Measurements from ENCODE around the gene CCK. TPM values are rescaled to one million over a fixed set of nuclear protein-coding genes. Genes with fewer than 3 reads are reported as not detected.
A peak's percentile ranks its signal among the peaks of the same experiment; 100 is the strongest.

Gene CCK
- total RNA-seq, 3 donors from 2014 or later (not counting 1 experiment from before 2014, with no cell fraction given) = 0.54 TPM; not detected in 2

DNA sequence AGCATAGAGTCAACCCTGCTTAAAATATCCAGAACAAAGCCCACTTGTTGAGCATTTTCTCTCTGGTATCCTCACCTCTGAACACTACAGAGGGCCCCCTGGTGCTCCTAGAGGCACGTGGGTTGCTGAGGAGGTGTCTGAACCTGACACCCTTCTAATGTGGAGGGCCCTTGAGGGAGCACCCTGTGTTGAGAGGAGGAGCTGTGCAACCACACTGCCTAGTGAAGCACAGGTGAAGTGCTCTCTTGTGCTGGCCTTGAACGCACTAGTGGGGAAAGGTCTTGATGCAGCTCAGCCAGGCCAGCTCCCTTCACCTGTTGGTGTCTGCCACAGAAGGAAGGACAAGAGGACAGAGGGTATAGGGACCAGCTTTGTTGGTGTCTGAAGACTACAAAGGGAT, 51.9 kb downstream of the CCK start:
- Histone ChIP-seq H3K9me3 (ENCODE audit: control insufficient read depth, insufficient read depth, low read length) (no peaks in the 10 kb centered on the region), H3K4me3 (ENCODE audit: low read length) (no peak overlapping the region), H3K36me3 (ENCODE audit: control insufficient read depth, insufficient read depth, low read length) (peaks cover 20% of the 10 kb centered on the region), H3K27me3 (ENCODE audit: control insufficient read depth, insufficient read depth, low read length) (no peaks in the 10 kb centered on the region), H3K27ac (ENCODE audit: low read length) (no peak overlapping the region), H3K4me1 (ENCODE audit: control insufficient read depth, insufficient read depth, low read length) (peaks cover 28% of the 10 kb centered on the region)
- Mint-ChIP-seq H3K36me3 (peaks cover 11% of the 10 kb centered on the region), H3K27me3 (ENCODE audit: low read depth in 2 of 2) (no peaks in the 10 kb centered on the region), H3K9me3 (no peaks in the 10 kb centered on the region), H3K27ac (peak overlapping the region; percentile 35 to 53), H3K4me1 (peaks cover 49 to 50% of the 10 kb centered on the region in 2 donors), H3K4me3 (peak overlapping the region; percentile 6)
- DNase-seq = peak in 1 of 2 donors; percentile 25
- TF ChIP-seq CTCF (IDR thresholded peaks at IDR 0.05) = no peak
- 41% methylated on average over 2 of the region's 2 CpGs for WGBS (ENCODE audit: insufficient coverage)
- intact Hi-C loops (cut with micrococcal nuclease) = no loop called here
- peak in 2 of 3 donors; percentile 21 to 68 for ATAC-seq

DNA sequence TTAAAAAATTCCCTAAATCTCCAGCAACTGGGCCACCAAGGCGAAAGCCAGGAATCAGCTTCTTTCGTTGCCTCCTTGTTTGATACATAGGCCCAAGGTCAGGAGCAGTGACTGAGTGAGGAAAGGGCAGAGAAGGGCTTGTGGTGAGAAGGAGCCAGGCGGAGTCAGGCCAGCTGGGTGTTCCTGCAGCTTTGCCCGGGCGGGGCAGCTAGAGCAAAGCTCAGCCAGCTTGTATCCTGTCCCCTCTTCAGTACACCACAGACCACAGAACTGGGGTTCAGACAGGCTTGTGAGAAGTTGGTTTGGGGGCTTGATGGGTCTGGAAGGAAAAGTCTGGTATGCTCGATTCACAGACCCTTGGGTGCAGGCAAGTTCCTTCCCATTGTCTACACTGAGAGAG, 52.6 kb downstream of the CCK start:
- H3K9me3 Mint-ChIP-seq = no peaks in the 10 kb centered on the region
- ATAC-seq (peak; percentile 21 to 67 (median 29)), DNase-seq (peak in 1 of 2 donors; percentile 36)
- peaks cover 49 to 50% of the 10 kb centered on the region in 2 donors for H3K4me1 Mint-ChIP-seq
- no peak overlapping the region for H3K4me3 Mint-ChIP-seq
- Histone ChIP-seq H3K27ac (ENCODE audit: low read length) (no peak overlapping the region), H3K36me3 (ENCODE audit: control insufficient read depth, insufficient read depth, low read length) (peaks cover 21% of the 10 kb centered on the region), H3K4me3 (ENCODE audit: low read length) (no peak overlapping the region), H3K9me3 (ENCODE audit: control insufficient read depth, insufficient read depth, low read length) (no peaks in the 10 kb centered on the region), H3K27me3 (ENCODE audit: control insufficient read depth, insufficient read depth, low read length) (no peaks in the 10 kb centered on the region), H3K4me1 (ENCODE audit: control insufficient read depth, insufficient read depth, low read length) (peaks cover 28% of the 10 kb centered on the region)
- WGBS (ENCODE audit: insufficient coverage) = 29% methylated on average over 4 of the region's 6 CpGs
- peak overlapping the region; percentile 35 to 53 for H3K27ac Mint-ChIP-seq
- intact Hi-C loops (cut with micrococcal nuclease) = no loop called here
- H3K36me3 Mint-ChIP-seq = peaks cover 11% of the 10 kb centered on the region
- no peak for TF ChIP-seq CTCF (IDR thresholded peaks at IDR 0.05)
- no peaks in the 10 kb centered on the region for H3K27me3 Mint-ChIP-seq (ENCODE audit: low read depth in 2 of 2)

DNA sequence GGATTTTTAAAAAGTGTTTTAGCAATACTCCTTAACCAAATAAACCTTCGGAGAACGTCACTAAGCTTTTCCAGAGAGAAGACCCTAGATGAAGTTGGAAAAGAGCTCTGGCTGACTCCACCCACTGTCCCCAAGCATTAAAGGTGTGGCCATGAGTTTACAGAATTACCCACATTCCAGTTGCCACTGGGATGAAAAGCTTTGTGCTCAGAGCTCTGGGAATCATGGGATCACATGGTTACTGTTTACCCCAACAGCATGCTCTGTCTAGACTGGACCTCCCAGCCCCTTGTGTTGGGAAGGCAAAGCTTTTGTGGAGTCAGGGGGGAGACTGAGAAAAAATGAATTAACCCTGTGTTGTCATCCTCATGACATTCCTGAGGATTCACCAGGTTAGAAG, 55.3 kb downstream of the CCK start:
- ATAC-seq (no peak), DNase-seq (no peak)
- Mint-ChIP-seq H3K36me3 (peaks cover 11% of the 10 kb centered on the region), H3K9me3 (no peaks in the 10 kb centered on the region), H3K27me3 (ENCODE audit: low read depth in 2 of 2) (no peaks in the 10 kb centered on the region), H3K4me3 (no peak overlapping the region), H3K4me1 (peaks cover 26 to 29% of the 10 kb centered on the region in 2 donors), H3K27ac (no peak overlapping the region)
- Histone ChIP-seq H3K4me1 (ENCODE audit: control insufficient read depth, insufficient read depth, low read length) (peaks cover 18% of the 10 kb centered on the region), H3K27ac (ENCODE audit: low read length) (no peak overlapping the region), H3K9me3 (ENCODE audit: control insufficient read depth, insufficient read depth, low read length) (no peaks in the 10 kb centered on the region), H3K4me3 (ENCODE audit: low read length) (no peak overlapping the region), H3K36me3 (ENCODE audit: control insufficient read depth, insufficient read depth, low read length) (peaks cover 29% of the 10 kb centered on the region), H3K27me3 (ENCODE audit: control insufficient read depth, insufficient read depth, low read length) (no peaks in the 10 kb centered on the region)
- WGBS (ENCODE audit: insufficient coverage) = 100% methylated on average over 2 of the region's 2 CpGs
- intact Hi-C loops (cut with micrococcal nuclease) = no loop called here
- no peak for TF ChIP-seq CTCF (IDR thresholded peaks at IDR 0.05)

GRCh38 chr3:42209917-42210316, 56.1 kb downstream of the CCK start:
- Mint-ChIP-seq H3K4me1 (peaks cover 24% of the 10 kb centered on the region in 2 donors), H3K9me3 (no peaks in the 10 kb centered on the region), H3K27ac (no peak overlapping the region), H3K4me3 (no peak overlapping the region), H3K36me3 (peaks cover 11% of the 10 kb centered on the region), H3K27me3 (ENCODE audit: low read depth in 2 of 2) (no peaks in the 10 kb centered on the region)
- H3K36me3 ChIP-seq (ENCODE audit: control insufficient read depth, insufficient read depth, low read length) = peaks cover 33% of the 10 kb centered on the region
- ATAC-seq (no peak), DNase-seq (no peak)
- TF ChIP-seq CTCF (IDR thresholded peaks at IDR 0.05) = no peak
- H3K4me1 ChIP-seq (ENCODE audit: control insufficient read depth, insufficient read depth, low read length) = peaks cover 18% of the 10 kb centered on the region
- no peaks in the 10 kb centered on the region for H3K9me3 ChIP-seq (ENCODE audit: control insufficient read depth, insufficient read depth, low read length)
- H3K4me3 ChIP-seq (ENCODE audit: low read length) = no peak overlapping the region
- intact Hi-C loops (cut with micrococcal nuclease) = no loop called here
- 94% methylated on average over 12 of the region's 12 CpGs for WGBS (ENCODE audit: insufficient coverage)
- no peak overlapping the region for H3K27ac ChIP-seq (ENCODE audit: low read length)
- H3K27me3 ChIP-seq (ENCODE audit: control insufficient read depth, insufficient read depth, low read length) = no peaks in the 10 kb centered on the region

Measured in natural killer cell (primary cell).